ENCODE data around the gene GRM5. TPM values are rescaled to one million over a fixed set of nuclear protein-coding genes. Genes with fewer than 3 reads are reported as not detected.
"Not testable (repeated sequence)": the region's sequence is repeated elsewhere in the genome, so short reads cannot be mapped to it uniquely, and the experiment has no call there.

GRM5 gene
- total RNA-seq, 1 donor from 2014 or later: not detected

DNA sequence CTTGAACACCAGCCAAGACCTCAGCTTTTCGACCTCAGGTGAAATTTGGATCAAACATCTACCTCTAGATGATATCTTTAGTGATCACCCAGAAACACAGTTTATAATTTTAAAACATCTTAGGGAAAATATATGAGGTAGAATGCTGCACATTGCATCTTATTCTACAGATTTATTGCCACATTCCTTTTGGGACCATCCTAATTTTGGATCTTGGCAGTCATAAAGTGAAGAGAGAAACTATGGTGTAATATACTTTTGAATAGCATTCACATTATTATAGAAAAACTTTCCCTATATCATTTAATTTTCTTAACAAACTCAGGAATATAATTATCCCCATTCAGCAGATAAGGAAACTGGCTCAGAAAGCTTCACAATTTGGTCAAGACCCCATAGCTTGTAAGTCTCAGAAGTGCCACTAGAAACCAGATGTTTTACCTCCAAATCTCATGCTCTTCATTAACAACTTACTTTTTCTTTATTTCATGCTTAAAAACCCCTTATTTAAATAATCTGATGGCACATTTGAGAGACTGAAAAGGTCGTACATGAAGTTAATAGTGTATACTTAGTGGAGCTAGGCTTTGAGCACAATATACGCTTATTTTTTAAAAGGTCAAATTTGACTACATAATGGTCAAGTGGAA lies 529.0 kb downstream of the GRM5 start:
- DNase-seq (ENCODE audit: extremely low spot score in 2 of 2): no peak
- Histone ChIP-seq H3K4me3 (no peak overlapping the region), H3K27ac (no peak overlapping the region), H3K36me3 (no peaks in the 10 kb centered on the region), H3K9me3 (no peaks in the 10 kb centered on the region), H3K4me1 (no peaks in the 10 kb centered on the region), H3K27me3 (no peaks in the 10 kb centered on the region)
- TF ChIP-seq CTCF (IDR thresholded peaks at IDR 0.05) (no peak), POLR2A (IDR thresholded peaks at IDR 0.05) (no peak), POLR2AphosphoS5 (IDR thresholded peaks at IDR 0.05; ENCODE audit: insufficient read depth in 1 of 2, low read depth in 1 of 2) (no peak)
- intact Hi-C loops (cut with DNase I): no loop called here

- no peak for DNase-seq (ENCODE audit: extremely low spot score in 2 of 2)
- Histone ChIP-seq H3K4me3 (no peak overlapping the region), H3K27ac (no peak overlapping the region), H3K36me3 (no peaks in the 10 kb centered on the region), H3K4me1 (no peaks in the 10 kb centered on the region), H3K9me3 (no peaks in the 10 kb centered on the region), H3K27me3 (no peaks in the 10 kb centered on the region)
- TF ChIP-seq POLR2A (IDR thresholded peaks at IDR 0.05) (no peak), POLR2AphosphoS5 (IDR thresholded peaks at IDR 0.05; ENCODE audit: insufficient read depth in 1 of 2, low read depth in 1 of 2) (peak in 1 of 2 donors; percentile 58), CTCF (IDR thresholded peaks at IDR 0.05) (no peak)
- intact Hi-C loops (cut with DNase I): no loop called here
These were observed 529.8 kb downstream of the GRM5 start for GRCh38 chr11:88535916-88536547.

DNA sequence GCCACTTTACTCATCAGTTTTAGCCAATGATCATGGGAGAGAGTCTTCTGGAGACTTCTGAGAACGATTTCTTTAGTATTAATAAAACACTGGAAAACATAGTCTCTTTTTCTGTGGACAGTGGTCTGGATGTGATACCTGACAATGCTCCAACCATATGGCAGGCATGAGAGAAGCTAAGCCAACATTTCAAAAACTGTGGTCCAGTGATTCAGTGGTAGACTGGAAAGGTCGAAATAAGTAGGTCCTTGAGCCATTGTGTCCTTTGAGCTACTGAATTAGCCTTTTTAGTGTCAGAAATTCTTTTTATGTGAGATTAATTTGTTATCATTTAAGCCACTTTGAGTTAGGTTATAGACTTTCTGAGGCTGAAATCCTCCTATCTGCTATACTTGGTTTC lies 530.5 kb downstream of the GRM5 start:
- Histone ChIP-seq H3K4me1 (no peaks in the 10 kb centered on the region), H3K4me3 (no peak overlapping the region), H3K27ac (no peak overlapping the region), H3K9me3 (no peaks in the 10 kb centered on the region), H3K36me3 (no peaks in the 10 kb centered on the region), H3K27me3 (no peaks in the 10 kb centered on the region)
- intact Hi-C loops (cut with DNase I): no loop called here
- no peak for DNase-seq (ENCODE audit: extremely low spot score in 2 of 2)
- TF ChIP-seq CTCF (IDR thresholded peaks at IDR 0.05) (no peak), POLR2AphosphoS5 (IDR thresholded peaks at IDR 0.05; ENCODE audit: insufficient read depth in 1 of 2, low read depth in 1 of 2) (no peak), POLR2A (IDR thresholded peaks at IDR 0.05) (no peak)

GRCh38 chr11:88534706-88535105 lies 531.1 kb downstream of the GRM5 start:
- H3K9me3 ChIP-seq; DNase-seq (ENCODE audit: extremely low spot score in 2 of 2); intact Hi-C loops (cut with DNase I): not testable (repeated sequence)

DNA sequence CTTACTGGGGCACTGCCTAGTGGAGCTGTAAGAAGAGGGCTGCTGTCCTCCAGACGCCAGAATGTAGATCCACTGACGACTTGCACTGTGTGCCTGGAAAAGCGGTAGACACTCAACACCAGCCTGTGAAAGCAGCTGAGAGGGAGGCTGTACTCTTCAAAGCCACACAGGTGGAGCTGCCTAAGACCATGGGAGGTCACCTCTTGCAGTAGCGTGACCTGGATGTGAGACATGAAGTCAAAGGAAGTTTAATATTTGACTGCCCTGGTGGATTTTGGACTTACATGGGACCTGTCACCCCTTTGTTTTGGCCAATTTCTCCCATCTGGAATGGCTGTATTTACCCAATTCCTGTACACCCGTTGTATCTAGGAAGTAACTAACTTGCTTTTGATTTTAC lies 531.6 kb downstream of the GRM5 start:
- intact Hi-C loops (cut with DNase I): no loop called here
- Histone ChIP-seq H3K9me3 (no peaks in the 10 kb centered on the region), H3K27me3 (no peaks in the 10 kb centered on the region), H3K27ac (no peak overlapping the region), H3K4me3 (no peak overlapping the region), H3K4me1 (no peaks in the 10 kb centered on the region), H3K36me3 (no peaks in the 10 kb centered on the region)
- DNase-seq (ENCODE audit: extremely low spot score in 2 of 2): no peak
- no peak for TF ChIP-seq CTCF (IDR thresholded peaks at IDR 0.05)
- no peak for TF ChIP-seq POLR2A (IDR thresholded peaks at IDR 0.05)
- no peak for TF ChIP-seq POLR2AphosphoS5 (IDR thresholded peaks at IDR 0.05; ENCODE audit: insufficient read depth in 1 of 2, low read depth in 1 of 2)

More at GRCh38 chr11:88534706-88535105, 531.1 kb downstream of the GRM5 start:
- not testable (repeated sequence) for H3K36me3 ChIP-seq, H3K4me1 ChIP-seq, H3K27me3 ChIP-seq, H3K4me3 ChIP-seq, H3K27ac ChIP-seq

All from vagina (tissue), 2 donors.